ENCODE measurements around the gene TPX2. TPM values are rescaled to one million over a fixed set of nuclear protein-coding genes. Genes with fewer than 3 reads are reported as not detected.
"Not testable (repeated sequence)": the region's sequence is repeated elsewhere in the genome, so short reads cannot be mapped to it uniquely, and the experiment has no call there.

Gene TPX2
- total RNA-seq, 1 donor from 2014 or later, result 0.78 TPM

- intact Hi-C loops (cut with DNase I), result loop anchor here (2.0 to 5.0 kb wide), 2 partner anchors 21 to 819 kb away; partner anchors contain the start of gene FOXS1
- no peak for DNase-seq (ENCODE audit: low spot score)
Observed at GRCh38 chr20:31823360-31824124, 84.5 kb downstream of the TPX2 start.

- no peak for DNase-seq (ENCODE audit: low spot score)
- intact Hi-C loops (cut with DNase I), result loop anchor here (5.0 kb wide), 1 partner anchor 818 kb away; no protein-coding TSS in a partner anchor
Observed at GRCh38 chr20:31824125-31824485, 85.0 kb downstream of the TPX2 start.

- DNase-seq (ENCODE audit: low spot score), result no peak
- intact Hi-C loops (cut with DNase I), result loop anchor here (5.0 kb wide), 1 partner anchor 818 kb away; no protein-coding TSS in a partner anchor
Observed at GRCh38 chr20:31824554-31825313, 85.6 kb downstream of the TPX2 start.

- DNase-seq (ENCODE audit: low spot score), result no peak
- intact Hi-C loops (cut with DNase I), result no loop called here
Observed at GRCh38 chr20:31826074-31826473, 87.0 kb downstream of the TPX2 start.

GRCh38 chr20:31827059-31827458 lies 88.0 kb downstream of the TPX2 start:
- no peak for DNase-seq (ENCODE audit: low spot score)
- intact Hi-C loops (cut with DNase I), result no loop called here

- intact Hi-C loops (cut with DNase I), result not testable (repeated sequence)
Observed at GRCh38 chr20:31828016-31828415, 88.9 kb downstream of the TPX2 start.

GRCh38 chr20:31829731-31830130 lies 90.6 kb downstream of the TPX2 start:
- DNase-seq (ENCODE audit: low spot score), result no peak
- intact Hi-C loops (cut with DNase I), result loop anchor here (10.0 kb wide), 1 partner anchor 165 kb away; no protein-coding TSS in a partner anchor

More at GRCh38 chr20:31828016-31828415, 88.9 kb downstream of the TPX2 start:
- not testable (repeated sequence) for DNase-seq (ENCODE audit: low spot score)

GRCh38 chr20:31830406-31830981 lies 91.4 kb downstream of the TPX2 start:
- no peak for DNase-seq (ENCODE audit: low spot score)
- intact Hi-C loops (cut with DNase I), result loop anchor here (10.0 kb wide), 1 partner anchor 166 kb away; no protein-coding TSS in a partner anchor

- DNase-seq (ENCODE audit: low spot score), result no peak
- intact Hi-C loops (cut with DNase I), result loop anchor here (10.0 kb wide), 1 partner anchor 166 kb away; no protein-coding TSS in a partner anchor
Observed at GRCh38 chr20:31831211-31831610, 92.1 kb downstream of the TPX2 start.

GRCh38 chr20:31831771-31832306 lies 92.7 kb downstream of the TPX2 start:
- DNase-seq (ENCODE audit: low spot score), result no peak
- intact Hi-C loops (cut with DNase I), result loop anchor here (10.0 kb wide), 1 partner anchor 167 kb away; no protein-coding TSS in a partner anchor

GRCh38 chr20:31833130-31833930 lies 94.2 kb downstream of the TPX2 start:
- intact Hi-C loops (cut with DNase I), result loop anchor here (10.0 kb wide), 1 partner anchor 169 kb away; no protein-coding TSS in a partner anchor
- no peak for DNase-seq (ENCODE audit: low spot score)

GRCh38 chr20:31833931-31834521 lies 94.9 kb downstream of the TPX2 start:
- DNase-seq (ENCODE audit: low spot score), result no peak
- intact Hi-C loops (cut with DNase I), result loop anchor here (10.0 kb wide), 1 partner anchor 169 kb away; no protein-coding TSS in a partner anchor

GRCh38 chr20:31835554-31835953 lies 96.5 kb downstream of the TPX2 start:
- DNase-seq (ENCODE audit: low spot score), result no peak
- intact Hi-C loops (cut with DNase I), result loop anchor here (10.0 kb wide), 1 partner anchor 171 kb away; no protein-coding TSS in a partner anchor

GRCh38 chr20:31835977-31836852 lies 97.1 kb downstream of the TPX2 start:
- intact Hi-C loops (cut with DNase I), result loop anchor here (10.0 kb wide), 1 partner anchor 171 kb away; no protein-coding TSS in a partner anchor
- DNase-seq (ENCODE audit: low spot score), result peak; percentile 88

- intact Hi-C loops (cut with DNase I), result loop anchor here (10.0 kb wide), 1 partner anchor 172 kb away; no protein-coding TSS in a partner anchor
- DNase-seq (ENCODE audit: low spot score), result no peak
Observed at GRCh38 chr20:31836853-31837608, 97.9 kb downstream of the TPX2 start.

- intact Hi-C loops (cut with DNase I), result loop anchor here (10.0 kb wide), 1 partner anchor 173 kb away; no protein-coding TSS in a partner anchor
- no peak for DNase-seq (ENCODE audit: low spot score)
Observed at GRCh38 chr20:31837896-31838397, 98.9 kb downstream of the TPX2 start.
